SIG-M5 treated with dmso at 0.1 percent for 504 hours (cell line): ENCODE measurements around the gene SULT2B1.
"Not testable (repeated sequence)": the region's sequence is repeated elsewhere in the genome, so short reads cannot be mapped to it uniquely, and the experiment has no call there.

Source experiments
- DNase-seq: peaks from one replicate; lab custom pipeline; 2025; ENCODE audit not compliant: unreplicated experiment; lab: John Stamatoyannopoulos, UW

SULT2B1 gene

DNA sequence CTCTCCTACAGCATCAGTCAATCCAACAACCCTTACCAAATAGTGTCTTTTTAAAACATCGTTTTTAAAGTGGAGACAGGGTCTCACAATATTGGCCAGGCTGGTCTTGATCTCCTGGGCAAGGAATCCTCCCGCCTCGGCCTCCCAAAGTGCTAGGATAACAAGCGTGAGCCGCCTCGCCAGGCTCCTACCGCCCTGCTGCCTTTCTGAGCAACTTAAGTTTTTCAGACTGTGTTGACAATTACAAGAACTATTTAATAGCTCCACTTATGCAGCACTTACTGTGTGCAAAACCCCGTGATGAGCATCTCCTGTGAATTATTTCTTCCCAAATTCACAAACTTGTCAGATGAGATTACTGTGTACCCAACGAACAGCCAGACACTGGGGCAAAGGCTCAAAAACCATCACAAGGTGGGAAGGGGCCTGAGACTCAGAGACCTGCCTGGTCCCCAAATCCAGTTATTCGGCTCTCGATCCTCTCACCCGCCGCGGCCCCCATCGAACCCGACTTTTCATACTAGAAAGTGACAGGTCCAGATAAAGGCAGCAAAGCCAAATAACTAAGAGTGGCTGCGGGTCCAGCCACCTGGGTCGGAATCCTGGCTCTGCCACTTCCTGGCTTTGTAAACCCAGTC, 66.4 kb downstream of the SULT2B1 start:
- DNase-seq, result no peak

DNA sequence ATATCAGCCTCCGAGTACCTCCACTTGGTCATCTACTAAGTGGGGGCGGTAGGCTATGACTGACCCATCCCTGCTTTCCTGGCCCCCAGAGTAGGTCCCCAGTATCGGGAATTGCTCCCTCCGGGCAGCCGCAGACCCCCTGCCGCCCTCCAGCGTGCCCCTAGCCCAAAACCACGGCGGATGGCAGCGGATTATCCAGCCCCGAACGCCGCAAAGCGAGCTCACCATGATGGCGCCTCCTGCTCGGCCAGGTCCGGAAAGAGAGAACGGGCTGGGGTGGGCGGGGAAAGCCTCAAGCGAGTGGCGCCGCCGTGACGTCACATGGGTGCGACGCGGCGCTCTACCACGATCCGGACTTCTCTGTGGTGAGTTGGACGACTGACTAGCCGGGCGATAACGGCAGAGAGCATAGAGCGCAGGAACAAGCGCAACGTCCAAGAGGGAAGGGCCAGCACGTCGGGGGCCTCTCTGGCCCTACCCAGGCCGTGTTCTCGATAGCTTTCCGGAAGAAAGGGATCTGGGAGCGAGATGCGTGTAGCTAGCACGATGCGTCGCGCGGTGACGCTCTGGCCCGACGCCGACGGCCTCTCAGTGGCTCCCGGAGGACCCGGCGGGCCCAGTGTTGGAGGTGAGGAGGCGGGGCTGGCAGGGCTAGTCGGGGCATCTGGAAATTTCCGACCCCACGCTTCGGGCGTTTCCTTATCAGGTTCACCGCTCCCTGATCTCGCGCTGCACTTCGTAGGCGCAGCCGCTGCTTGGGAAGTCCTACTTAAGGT, 67.1 kb downstream of the SULT2B1 start, which contains the start of the genes RPL18 and SPHK2:
Gene RPL18, minus strand, starts transcription at position 263 of the 776 bp plus-strand sequence. Its CDS starts 35 bp downstream, at position 228.
Gene SPHK2, plus strand, starts transcription at position 591 of the 776 bp plus-strand sequence. CDS start 1,009 bp downstream, outside the sequence.
- peak; percentile 99 for DNase-seq

- DNase-seq, result no peak
Measured at GRCh38 chr19:48619692-48620585, 68.0 kb downstream of the SULT2B1 start.

DNA sequence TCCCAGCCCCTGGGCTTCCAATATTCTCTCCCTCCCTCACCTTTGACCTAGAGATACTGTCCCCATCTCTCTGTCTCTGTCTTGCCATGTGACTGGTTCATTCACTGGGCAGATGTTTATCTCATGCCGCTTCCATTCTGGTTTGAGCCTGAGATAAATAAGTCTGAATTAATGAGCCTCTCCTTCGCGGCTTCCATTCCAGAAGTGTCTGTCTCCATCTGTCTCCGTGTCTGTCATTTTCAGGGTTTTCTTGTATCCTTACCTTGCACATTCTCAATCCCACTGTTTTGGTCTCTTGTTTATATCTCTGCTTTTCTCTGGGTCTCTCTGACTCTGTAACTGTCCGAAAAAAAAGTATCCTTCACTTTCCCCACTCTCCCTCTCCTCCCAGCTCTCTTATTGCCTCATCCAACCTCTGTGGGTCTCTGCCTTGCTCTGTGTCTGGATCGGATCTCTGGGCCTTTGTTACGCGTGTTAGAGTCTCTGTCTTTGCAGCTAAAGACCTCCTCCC, 71.6 kb downstream of the SULT2B1 start:
- DNase-seq, result no peak

DNA sequence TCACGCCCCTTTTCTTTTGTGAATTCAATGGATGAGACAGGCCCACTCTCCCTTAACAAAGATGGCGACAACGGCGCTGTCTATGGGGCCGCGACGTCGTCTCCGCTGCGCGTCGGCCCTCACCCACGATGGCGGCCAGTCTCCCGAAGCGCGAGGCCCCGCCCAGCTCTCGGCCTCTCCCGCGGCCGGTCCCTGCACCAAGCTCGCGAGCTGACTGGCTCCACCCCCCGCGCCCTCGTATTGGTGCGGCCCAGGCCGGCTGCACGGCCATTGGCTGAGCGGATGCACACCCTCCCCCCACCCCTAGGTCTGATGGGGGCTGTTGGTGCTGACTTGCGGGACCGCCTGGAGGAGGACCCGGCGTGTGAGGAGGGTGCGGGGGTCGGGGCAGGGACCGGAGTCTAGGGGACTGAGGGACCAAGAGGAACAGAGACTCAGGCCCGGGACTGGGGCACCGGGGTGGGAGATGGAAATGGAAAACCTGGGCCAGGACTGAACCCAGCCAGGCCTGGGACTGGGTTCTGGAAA, 72.2 kb downstream of the SULT2B1 start:
- DNase-seq, result peak; percentile 72

DNA sequence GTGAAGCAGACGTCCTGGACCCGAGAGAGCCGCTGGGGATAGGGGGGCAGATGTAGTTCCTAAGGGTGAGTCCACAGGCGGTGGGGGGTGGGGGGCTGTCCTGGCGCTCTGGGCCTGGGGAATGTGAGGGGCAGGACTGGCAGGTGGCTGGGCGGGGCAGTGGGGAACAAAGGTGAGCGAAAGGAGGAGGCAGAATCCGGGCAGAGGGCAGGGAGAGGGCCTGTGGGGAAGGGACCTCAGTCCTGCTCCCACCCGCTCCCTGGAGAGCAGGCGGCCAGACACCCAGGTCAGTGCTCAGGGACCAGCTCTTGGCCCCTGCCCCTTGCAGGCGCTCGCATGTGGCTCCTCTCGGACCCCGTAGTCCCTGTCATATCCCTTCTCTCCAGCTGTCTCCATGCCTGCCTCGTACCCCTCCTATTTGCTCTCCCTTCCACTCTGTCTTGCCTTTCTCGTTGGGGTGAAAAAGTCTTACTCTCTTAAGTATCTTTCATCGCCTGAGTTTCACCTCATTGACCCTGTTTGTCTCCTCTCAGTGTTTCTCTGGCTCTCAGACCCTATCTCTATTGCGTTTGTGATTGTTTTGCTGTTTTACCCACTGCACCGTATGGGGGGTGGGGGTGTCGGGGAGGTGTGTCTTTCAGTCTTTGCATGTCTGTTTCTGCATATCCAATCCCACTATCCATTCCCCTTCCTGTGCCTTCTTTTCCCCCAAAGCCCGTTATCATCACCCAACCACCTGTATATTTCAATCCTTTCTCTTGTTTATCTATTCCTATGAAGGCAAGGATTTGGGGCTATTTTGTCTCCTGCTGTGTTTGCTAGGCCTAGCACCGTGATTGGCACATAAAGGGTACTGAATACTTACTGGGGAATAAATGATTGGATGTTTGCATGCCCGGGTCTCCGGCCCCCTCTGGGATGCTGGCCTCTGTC, 73.1 kb downstream of the SULT2B1 start:
- no peak for DNase-seq

GRCh38 chr19:48625891-48626327, 73.9 kb downstream of the SULT2B1 start:
- no peak for DNase-seq

- no peak for DNase-seq
Measured at GRCh38 chr19:48627201-48627864, 75.4 kb downstream of the SULT2B1 start.

DNA sequence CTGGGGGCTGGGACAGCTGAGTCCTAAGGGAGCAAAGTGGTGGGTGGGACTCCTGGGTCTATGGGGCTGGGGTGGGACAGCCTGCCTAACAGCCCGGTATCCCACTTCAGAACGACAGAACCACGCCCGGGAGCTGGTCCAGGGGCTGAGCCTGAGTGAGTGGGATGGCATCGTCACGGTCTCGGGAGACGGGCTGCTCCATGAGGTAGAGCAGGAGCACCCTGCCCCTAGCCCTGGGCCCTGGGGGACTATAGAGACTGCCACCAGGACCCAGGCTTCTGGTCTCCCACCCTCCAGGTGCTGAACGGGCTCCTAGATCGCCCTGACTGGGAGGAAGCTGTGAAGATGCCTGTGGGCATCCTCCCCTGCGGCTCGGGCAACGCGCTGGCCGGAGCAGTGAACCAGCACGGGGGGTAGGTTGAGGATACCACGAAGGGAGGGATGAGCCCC, 75.9 kb downstream of the SULT2B1 start:
- DNase-seq, result no peak

GRCh38 chr19:48628486-48629296, 76.7 kb downstream of the SULT2B1 start:
- no peak for DNase-seq

- no peak for DNase-seq
Measured at GRCh38 chr19:48629297-48629598, 77.3 kb downstream of the SULT2B1 start.

- no peak for DNase-seq
Measured at GRCh38 chr19:48629599-48630295, 77.8 kb downstream of the SULT2B1 start.

GRCh38 chr19:48630296-48631063, 78.5 kb downstream of the SULT2B1 start:
- DNase-seq, result no peak

DNA sequence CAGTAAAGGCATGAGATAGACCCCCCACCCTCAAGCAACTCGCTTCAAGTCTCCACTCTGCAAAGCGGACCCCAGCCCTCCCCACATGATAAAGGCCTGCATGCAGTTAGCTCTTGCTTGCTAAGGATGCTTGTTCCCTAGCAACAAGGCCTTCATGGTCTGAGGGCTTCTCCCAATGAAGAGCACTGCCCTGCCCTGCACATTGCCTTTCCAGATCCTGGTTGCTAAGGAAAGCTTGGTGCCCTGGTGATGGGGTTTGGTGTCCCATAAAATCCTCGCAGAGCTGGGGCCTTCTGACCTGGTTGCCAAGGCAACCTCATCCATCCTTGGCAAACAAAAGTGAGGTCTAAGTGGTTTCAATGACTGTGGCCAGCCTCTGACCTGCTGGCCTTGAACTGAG, 79.3 kb downstream of the SULT2B1 start:
- no peak for DNase-seq

DNA sequence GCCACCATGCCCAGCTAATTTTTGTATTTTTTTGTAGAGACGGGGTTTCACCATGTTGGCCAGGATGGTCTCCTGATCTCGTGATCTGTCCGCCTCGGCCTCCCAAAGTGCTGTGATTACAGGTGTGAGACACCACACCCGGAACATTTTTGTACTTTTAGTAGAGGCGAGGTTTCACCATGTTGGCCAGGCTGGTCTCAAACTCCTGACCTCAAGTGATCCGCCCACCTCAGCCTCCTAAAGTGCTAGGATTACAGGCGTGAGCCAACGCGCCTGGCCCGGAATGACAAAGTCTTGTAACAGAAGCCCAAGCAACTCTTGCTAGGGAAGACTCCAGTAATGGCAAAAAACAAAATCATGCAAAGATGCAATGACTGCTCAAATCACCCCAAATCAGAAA, 80.3 kb downstream of the SULT2B1 start:
- not testable (repeated sequence) for DNase-seq

- no peak for DNase-seq
Measured at GRCh38 chr19:48632692-48633147, 80.7 kb downstream of the SULT2B1 start.
